Measurements from ENCODE around the gene GPR61.

GRCh38 chr1:109503935-109504334 is 35.7 kb upstream of the GPR61 start:
- TF ChIP-seq MAFK (IDR thresholded peaks at IDR 0.05; ENCODE audit: low read depth, low read length) = no peak
- no peak for TF ChIP-seq POLR2A (IDR thresholded peaks at IDR 0.05; ENCODE audit: low read depth, low read length)
- no peak for TF ChIP-seq CTCF (conservative IDR thresholded peaks at IDR 0.05; ENCODE audit: low read depth, low read length)
- no peak for TF ChIP-seq RFX5 (IDR thresholded peaks at IDR 0.05; ENCODE audit: low read depth, low read length)
- no peak for TF ChIP-seq SMC3 (IDR thresholded peaks at IDR 0.05; ENCODE audit: low read depth, low read length)
- no peak for TF ChIP-seq NFE2L2 (IDR thresholded peaks at IDR 0.05; ENCODE audit: low read depth, low read length)
- no peak for TF ChIP-seq USF2 (IDR thresholded peaks at IDR 0.05; ENCODE audit: low read depth, low read length)
- no peak for TF ChIP-seq ELK1 (IDR thresholded peaks at IDR 0.05; ENCODE audit: borderline replicate concordance, low read depth, low read length)
- no peak for TF ChIP-seq RAD21 (IDR thresholded peaks at IDR 0.05; ENCODE audit: low read length)
- no peak for TF ChIP-seq RCOR1 (IDR thresholded peaks at IDR 0.05; ENCODE audit: insufficient replicate concordance, low read length)
- TF ChIP-seq FOS (IDR thresholded peaks at IDR 0.05; ENCODE audit: low read depth, low read length) = no peak
